ENCODE results near the gene MAL.

GRCh38 chr2:95076705-95077529 lies 51.4 kb downstream of the MAL start:
- peak; percentile 83 to 90 (median 84) for TF ChIP-seq CTCF (IDR thresholded peaks at IDR 0.05)
- no peak for TF ChIP-seq POLR2AphosphoS5 (IDR thresholded peaks at IDR 0.05)

All from upper lobe of left lung (tissue), 4 donors.